ENCODE results near the gene ZCCHC17. TPM values are rescaled to one million over a fixed set of nuclear protein-coding genes. Genes with fewer than 3 reads are reported as not detected.
A peak's percentile ranks its signal among the peaks of the same experiment; 100 is the strongest.
"Not testable (repeated sequence)": the region's sequence is repeated elsewhere in the genome, so short reads cannot be mapped to it uniquely, and the experiment has no call there.

The ZCCHC17 gene
- total RNA-seq, 1 donor from 2014 or later = 55.0 TPM

DNA sequence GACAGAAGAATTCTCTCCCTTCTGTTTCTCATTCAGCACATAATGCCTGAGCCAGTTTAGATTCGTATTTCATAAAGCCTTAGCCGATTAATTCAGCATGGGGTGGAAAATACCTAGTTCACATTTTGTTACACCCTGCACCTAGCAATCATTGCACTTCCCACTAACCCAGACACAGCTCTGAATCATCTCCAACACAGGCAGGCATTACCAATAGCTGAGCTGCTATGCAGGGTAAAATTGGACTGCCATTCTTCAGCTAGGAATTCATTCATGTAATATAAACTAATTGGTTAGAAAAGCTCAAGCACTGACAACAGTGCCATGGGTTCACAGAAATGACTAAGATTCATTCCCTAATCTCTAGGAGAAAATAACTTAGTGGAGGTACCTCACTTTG, 30.3 kb upstream of the ZCCHC17 start:
- Histone ChIP-seq H3K9me3 (ENCODE audit: low read depth) (no peaks in the 10 kb centered on the region), H3K9ac (no peak overlapping the region), H2AFZ (replicated peaks) (no peak overlapping the region), H3F3A (ENCODE audit: low read depth) (peaks cover 27% of the 10 kb centered on the region), H3K27ac (peak overlapping the region; percentile 63), H4K20me1 (ENCODE audit: low read depth) (peaks cover 26% of the 10 kb centered on the region), H3K36me3 (peaks cover 20% of the 10 kb centered on the region), H3K4me2 (peak overlapping the region; percentile 59), H3K4me1 (peaks cover 16% of the 10 kb centered on the region), H3K27me3 (no peaks in the 10 kb centered on the region), H3K4me3 (no peak overlapping the region), H3K79me2 (ENCODE audit: low read depth) (no peaks in the 10 kb centered on the region)
- H3K27me3 Mint-ChIP-seq (ENCODE audit: insufficient read depth, low read depth) = no peaks in the 10 kb centered on the region
- no peaks in the 10 kb centered on the region for H3K4me1 Mint-ChIP-seq
- H3K9me3 Mint-ChIP-seq = no peaks in the 10 kb centered on the region
- DNase-seq (ENCODE audit: low spot score) = no peak
- peaks cover 37% of the 10 kb centered on the region for H3K36me3 Mint-ChIP-seq
- H3K27ac Mint-ChIP-seq = no peak overlapping the region
- TF ChIP-seq EZH2 (IDR thresholded peaks at IDR 0.05) (no peak), EZH2phosphoT487 (IDR thresholded peaks at IDR 0.05) (no peak), CTCF (IDR thresholded peaks at IDR 0.05) (no peak)
- H3K4me3 Mint-ChIP-seq = no peak overlapping the region

- H3K4me3 ChIP-seq = no peak overlapping the region
- no peaks in the 10 kb centered on the region for H3K4me1 ChIP-seq
- Mint-ChIP-seq H3K4me1 (no peaks in the 10 kb centered on the region), H3K27ac (no peak overlapping the region), H3K27me3 (ENCODE audit: insufficient read depth, low read depth) (no peaks in the 10 kb centered on the region), H3K9me3 (no peaks in the 10 kb centered on the region), H3K36me3 (peaks cover 36% of the 10 kb centered on the region), H3K4me3 (no peak overlapping the region)
- no peak overlapping the region for H3K4me2 ChIP-seq
- TF ChIP-seq EZH2phosphoT487 (IDR thresholded peaks at IDR 0.05) = no peak
- no peak for TF ChIP-seq EZH2 (IDR thresholded peaks at IDR 0.05)
- no peak for TF ChIP-seq CTCF (IDR thresholded peaks at IDR 0.05)
- no peak overlapping the region for H2AFZ ChIP-seq (replicated peaks)
- peak overlapping the region; percentile 3 for H3K27ac ChIP-seq
- no peak for DNase-seq (ENCODE audit: low spot score)
- H3K27me3 ChIP-seq = no peaks in the 10 kb centered on the region
- H3K36me3 ChIP-seq = peaks cover 17% of the 10 kb centered on the region
- H4K20me1 ChIP-seq (ENCODE audit: low read depth) = peaks cover 26% of the 10 kb centered on the region
- no peak overlapping the region for H3K9ac ChIP-seq
- H3K9me3 ChIP-seq (ENCODE audit: low read depth) = no peaks in the 10 kb centered on the region
- H3K79me2 ChIP-seq (ENCODE audit: low read depth) = peaks cover 34% of the 10 kb centered on the region
- H3F3A ChIP-seq (ENCODE audit: low read depth) = peaks cover 10% of the 10 kb centered on the region
Observed at GRCh38 chr1:31272369-31272768, 24.5 kb upstream of the ZCCHC17 start.

GRCh38 chr1:31273619-31274018, 23.2 kb upstream of the ZCCHC17 start:
- no peak overlapping the region for H3K4me2 ChIP-seq
- Mint-ChIP-seq H3K4me3 (no peak overlapping the region), H3K4me1 (no peaks in the 10 kb centered on the region), H3K36me3 (peaks cover 41% of the 10 kb centered on the region), H3K27me3 (ENCODE audit: insufficient read depth, low read depth) (no peaks in the 10 kb centered on the region), H3K27ac (no peak overlapping the region), H3K9me3 (no peaks in the 10 kb centered on the region)
- H4K20me1 ChIP-seq (ENCODE audit: low read depth) = peaks cover 25% of the 10 kb centered on the region
- no peak overlapping the region for H2AFZ ChIP-seq (replicated peaks)
- H3K27me3 ChIP-seq = no peaks in the 10 kb centered on the region
- no peak overlapping the region for H3K27ac ChIP-seq
- H3K9me3 ChIP-seq (ENCODE audit: low read depth) = no peaks in the 10 kb centered on the region
- TF ChIP-seq EZH2 (IDR thresholded peaks at IDR 0.05) = no peak
- no peak for TF ChIP-seq CTCF (IDR thresholded peaks at IDR 0.05)
- no peak for TF ChIP-seq EZH2phosphoT487 (IDR thresholded peaks at IDR 0.05)
- H3F3A ChIP-seq (ENCODE audit: low read depth) = peaks cover 9% of the 10 kb centered on the region
- H3K36me3 ChIP-seq = peaks cover 23% of the 10 kb centered on the region
- DNase-seq (ENCODE audit: low spot score) = no peak
- H3K4me1 ChIP-seq = no peaks in the 10 kb centered on the region
- no peak overlapping the region for H3K9ac ChIP-seq
- peaks cover 47% of the 10 kb centered on the region for H3K79me2 ChIP-seq (ENCODE audit: low read depth)
- no peak overlapping the region for H3K4me3 ChIP-seq

GRCh38 chr1:31282426-31282825, 14.4 kb upstream of the ZCCHC17 start:
- H3K9me3 ChIP-seq (ENCODE audit: low read depth); H4K20me1 ChIP-seq (ENCODE audit: low read depth); H3K27me3 Mint-ChIP-seq (ENCODE audit: insufficient read depth, low read depth); H3K4me1 ChIP-seq; H3K27ac ChIP-seq; H3K4me3 Mint-ChIP-seq; H3K4me2 ChIP-seq; H3K4me1 Mint-ChIP-seq; H3F3A ChIP-seq (ENCODE audit: low read depth); H3K27ac Mint-ChIP-seq; H3K9ac ChIP-seq; H3K4me3 ChIP-seq; DNase-seq (ENCODE audit: low spot score); H2AFZ ChIP-seq (replicated peaks); H3K9me3 Mint-ChIP-seq; H3K27me3 ChIP-seq: not testable (repeated sequence)
- H3K36me3 Mint-ChIP-seq = peaks cover 37% of the 10 kb centered on the region
- H3K36me3 ChIP-seq = peaks cover 25% of the 10 kb centered on the region
- H3K79me2 ChIP-seq (ENCODE audit: low read depth) = peaks cover 13% of the 10 kb centered on the region

- H3K36me3 ChIP-seq; H3K79me2 ChIP-seq (ENCODE audit: low read depth); H3K9ac ChIP-seq; H3K4me3 ChIP-seq; H3K4me3 Mint-ChIP-seq; H3K4me1 Mint-ChIP-seq; H3K27me3 Mint-ChIP-seq (ENCODE audit: insufficient read depth, low read depth); H3K27me3 ChIP-seq; H3K27ac ChIP-seq; H3K4me2 ChIP-seq; H3F3A ChIP-seq (ENCODE audit: low read depth); H3K4me1 ChIP-seq; H3K9me3 ChIP-seq (ENCODE audit: low read depth); H4K20me1 ChIP-seq (ENCODE audit: low read depth); H3K9me3 Mint-ChIP-seq; DNase-seq (ENCODE audit: low spot score); H2AFZ ChIP-seq (replicated peaks); H3K27ac Mint-ChIP-seq: not testable (repeated sequence)
- H3K36me3 Mint-ChIP-seq = peaks cover 21% of the 10 kb centered on the region
Observed at GRCh38 chr1:31287791-31288190, 9.0 kb upstream of the ZCCHC17 start.
